ENCODE data around the gene CAPN9.

The CAPN9 gene

DNA sequence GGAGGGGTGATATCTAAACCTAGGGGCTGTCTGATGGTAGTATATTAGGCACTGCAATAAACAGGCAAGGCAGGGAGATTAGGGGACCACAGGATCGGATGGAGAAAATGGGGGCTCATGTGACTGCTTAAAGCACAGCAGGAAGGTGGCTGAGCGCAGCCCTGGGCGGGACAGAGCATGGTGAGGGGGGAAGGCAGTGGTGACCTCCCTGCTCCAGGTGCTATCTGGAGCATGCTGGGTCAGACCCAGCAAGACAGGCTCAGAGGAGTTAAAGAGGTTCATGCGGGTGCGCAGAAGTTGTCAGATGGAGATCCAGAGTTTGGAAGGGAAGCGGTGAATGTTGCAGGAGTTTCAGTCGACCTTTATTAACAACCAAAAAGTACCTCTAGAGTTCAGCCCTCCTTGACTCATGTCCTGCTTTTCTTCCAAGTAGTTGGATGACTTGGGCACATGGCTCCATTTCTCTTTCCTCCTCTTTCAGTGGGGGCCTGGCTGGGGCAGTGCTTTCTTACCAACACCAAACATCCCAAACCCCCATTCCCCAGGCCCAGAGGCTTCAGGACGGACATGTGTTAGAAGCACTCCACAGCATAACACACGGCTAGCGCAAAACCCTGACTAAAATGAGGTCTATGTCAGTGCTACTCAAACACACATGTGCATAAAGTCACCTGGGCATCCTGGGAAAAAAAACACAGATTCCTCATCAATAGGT is 41.5 kb downstream of the CAPN9 start:
- TF ChIP-seq, protein P1, sequence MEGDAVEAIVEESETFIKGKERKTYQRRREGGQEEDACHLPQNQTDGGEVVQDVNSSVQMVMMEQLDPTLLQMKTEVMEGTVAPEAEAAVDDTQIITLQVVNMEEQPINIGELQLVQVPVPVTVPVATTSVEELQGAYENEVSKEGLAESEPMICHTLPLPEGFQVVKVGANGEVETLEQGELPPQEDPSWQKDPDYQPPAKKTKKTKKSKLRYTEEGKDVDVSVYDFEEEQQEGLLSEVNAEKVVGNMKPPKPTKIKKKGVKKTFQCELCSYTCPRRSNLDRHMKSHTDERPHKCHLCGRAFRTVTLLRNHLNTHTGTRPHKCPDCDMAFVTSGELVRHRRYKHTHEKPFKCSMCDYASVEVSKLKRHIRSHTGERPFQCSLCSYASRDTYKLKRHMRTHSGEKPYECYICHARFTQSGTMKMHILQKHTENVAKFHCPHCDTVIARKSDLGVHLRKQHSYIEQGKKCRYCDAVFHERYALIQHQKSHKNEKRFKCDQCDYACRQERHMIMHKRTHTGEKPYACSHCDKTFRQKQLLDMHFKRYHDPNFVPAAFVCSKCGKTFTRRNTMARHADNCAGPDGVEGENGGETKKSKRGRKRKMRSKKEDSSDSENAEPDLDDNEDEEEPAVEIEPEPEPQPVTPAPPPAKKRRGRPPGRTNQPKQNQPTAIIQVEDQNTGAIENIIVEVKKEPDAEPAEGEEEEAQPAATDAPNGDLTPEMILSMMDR (conservative IDR thresholded peaks at IDR 0.05; ENCODE audit: control insufficient read depth, insufficient read depth, low read depth, low read length), result no peak
- DNase-seq (ENCODE audit: low read depth), result no peak
- H3K4me3 ChIP-seq (ENCODE audit: control insufficient read depth, low read depth, low read length), result no peak overlapping the region

DNA sequence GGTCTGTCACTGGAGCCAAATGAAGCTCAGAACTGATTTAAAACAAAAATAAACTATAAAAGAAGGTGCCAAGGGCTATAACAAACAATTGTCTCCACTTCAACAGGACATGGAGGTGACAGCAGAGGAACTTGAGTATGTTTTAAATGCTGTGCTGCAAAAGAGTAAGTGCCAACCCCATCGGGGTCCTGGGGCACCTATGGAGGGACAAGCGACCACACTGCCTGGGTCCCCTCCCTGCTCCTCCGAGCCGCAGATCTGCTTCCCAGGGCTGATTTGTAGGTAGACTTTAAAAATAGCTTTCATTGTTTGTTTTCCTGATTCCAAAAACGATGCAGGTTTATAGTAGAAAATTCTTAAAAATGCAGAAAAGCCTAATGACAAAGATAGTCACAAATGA is 42.8 kb downstream of the CAPN9 start:
- TF ChIP-seq, protein P1 (conservative IDR thresholded peaks at IDR 0.05; ENCODE audit: control insufficient read depth, insufficient read depth, low read depth, low read length), result no peak
- no peak overlapping the region for H3K4me3 ChIP-seq (ENCODE audit: control insufficient read depth, low read depth, low read length)
- DNase-seq (ENCODE audit: low read depth), result no peak

DNA sequence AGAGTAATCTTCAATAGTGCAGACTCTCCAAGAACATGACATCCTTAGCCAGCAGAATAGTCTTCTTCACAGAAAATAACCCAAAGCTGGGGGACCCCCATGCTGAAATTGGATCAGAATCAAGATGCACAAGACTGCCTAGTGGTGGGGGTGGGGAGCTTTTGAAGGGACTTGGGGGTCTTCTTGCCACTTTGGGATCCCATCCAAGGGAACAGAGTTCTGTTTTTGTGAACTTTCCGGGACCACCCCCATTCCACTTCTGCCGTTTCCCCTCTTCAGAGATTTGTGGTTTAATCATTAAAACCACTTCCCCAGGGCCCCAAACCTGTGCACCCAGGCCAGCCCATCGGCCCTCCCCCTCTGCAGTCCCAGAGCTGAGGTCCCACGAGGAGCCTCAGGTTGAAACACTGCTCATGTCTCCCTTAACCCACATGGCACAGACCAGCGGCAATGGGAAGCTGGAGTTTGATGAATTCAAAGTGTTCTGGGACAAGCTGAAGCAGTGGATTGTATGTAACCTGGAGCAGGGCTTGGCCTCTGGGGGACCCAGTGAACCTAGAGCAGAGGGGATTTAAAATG is 44.9 kb downstream of the CAPN9 start:
- TF ChIP-seq, protein P1 (conservative IDR thresholded peaks at IDR 0.05; ENCODE audit: control insufficient read depth, insufficient read depth, low read depth, low read length), result no peak
- H3K4me3 ChIP-seq (ENCODE audit: control insufficient read depth, low read depth, low read length), result no peak overlapping the region
- no peak for DNase-seq (ENCODE audit: low read depth)

DNA sequence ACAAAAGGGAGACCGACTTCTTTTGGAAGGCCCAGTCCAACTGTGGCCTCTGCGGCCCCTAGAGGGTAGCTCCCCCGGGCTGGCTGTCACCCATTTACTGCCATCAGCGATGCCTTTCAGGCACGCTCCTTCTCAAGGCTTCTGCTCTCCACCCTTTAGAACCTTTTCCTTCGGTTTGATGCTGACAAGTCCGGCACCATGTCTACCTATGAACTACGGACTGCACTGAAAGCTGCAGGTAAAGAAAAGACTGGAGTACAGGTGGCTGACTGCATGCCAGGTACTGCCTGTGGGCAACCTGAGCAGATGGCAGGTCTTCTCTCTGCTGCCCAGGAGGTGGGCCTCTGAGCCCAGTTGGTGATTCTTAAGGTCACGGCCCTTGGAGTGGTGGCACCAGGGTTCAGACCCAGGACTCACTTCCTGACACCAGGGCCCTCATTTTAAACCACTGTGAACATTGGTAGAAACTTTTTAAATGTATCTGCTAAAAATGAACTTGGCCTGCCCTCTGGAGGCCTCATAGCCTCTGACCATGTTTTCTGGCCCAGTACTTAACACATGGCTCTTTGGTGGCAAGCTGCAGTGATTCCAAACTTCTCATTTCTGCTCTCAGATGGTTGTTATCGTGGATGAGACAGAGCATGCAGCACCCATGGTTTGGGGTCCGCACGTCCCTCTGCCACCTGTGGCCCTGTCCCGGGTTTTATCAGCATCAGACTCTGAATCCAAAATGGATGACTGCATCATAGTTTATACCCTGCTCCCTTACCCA is 45.7 kb downstream of the CAPN9 start:
- DNase-seq (ENCODE audit: low read depth), result no peak
- TF ChIP-seq, protein P1 (conservative IDR thresholded peaks at IDR 0.05; ENCODE audit: control insufficient read depth, insufficient read depth, low read depth, low read length), result peak; percentile 7

DNA sequence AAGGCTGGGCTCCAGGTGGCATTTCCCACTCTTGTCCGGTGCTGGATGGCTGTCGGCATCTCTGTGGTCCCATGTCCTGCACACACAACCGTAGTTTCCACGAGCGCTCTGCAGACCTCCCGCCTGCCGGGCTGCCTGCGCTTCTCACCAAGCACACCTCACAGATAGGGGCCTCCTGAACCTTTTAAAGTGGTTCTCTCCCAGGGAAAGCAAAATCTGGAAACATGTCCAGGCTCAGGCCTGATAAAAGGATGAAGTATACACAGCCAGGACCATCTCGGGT is 46.2 kb downstream of the CAPN9 start:
- no peak for DNase-seq (ENCODE audit: low read depth)
- H3K4me3 ChIP-seq (ENCODE audit: control insufficient read depth, low read depth, low read length), result no peak overlapping the region
- TF ChIP-seq, protein P1 (conservative IDR thresholded peaks at IDR 0.05; ENCODE audit: control insufficient read depth, insufficient read depth, low read depth, low read length), result no peak

More for the DNA sequence above, 45.7 kb downstream of the CAPN9 start:
- H3K4me3 ChIP-seq (ENCODE audit: control insufficient read depth, low read depth, low read length), result no peak overlapping the region

DNA sequence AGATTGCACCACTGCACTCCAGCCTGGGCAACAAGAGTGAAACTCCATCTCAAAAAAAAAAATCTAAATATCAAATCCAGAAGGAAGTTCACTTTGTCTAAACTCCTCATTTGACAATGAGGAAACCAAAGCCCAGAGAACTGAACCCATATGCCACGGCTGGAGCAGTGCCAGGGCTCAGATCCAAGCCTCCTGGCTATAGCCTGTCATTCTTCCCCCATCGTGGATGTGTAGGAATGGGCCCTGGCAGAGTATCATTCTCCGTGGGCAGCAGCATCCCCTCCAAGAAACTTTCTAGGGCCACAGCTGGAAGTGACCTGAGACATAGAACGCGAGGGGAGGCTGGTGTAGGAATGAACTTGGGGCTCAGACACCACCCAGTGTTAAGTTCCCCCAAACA is 47.2 kb downstream of the CAPN9 start:
- H3K4me3 ChIP-seq (ENCODE audit: control insufficient read depth, low read depth, low read length), result no peak overlapping the region
- DNase-seq (ENCODE audit: low read depth), result no peak
- TF ChIP-seq, protein P1 (conservative IDR thresholded peaks at IDR 0.05; ENCODE audit: control insufficient read depth, insufficient read depth, low read depth, low read length), result no peak
